ENCODE results near the gene ZBTB44.
A peak's percentile ranks its signal among the peaks of the same experiment; 100 is the strongest.

ZBTB44 gene, protein sequence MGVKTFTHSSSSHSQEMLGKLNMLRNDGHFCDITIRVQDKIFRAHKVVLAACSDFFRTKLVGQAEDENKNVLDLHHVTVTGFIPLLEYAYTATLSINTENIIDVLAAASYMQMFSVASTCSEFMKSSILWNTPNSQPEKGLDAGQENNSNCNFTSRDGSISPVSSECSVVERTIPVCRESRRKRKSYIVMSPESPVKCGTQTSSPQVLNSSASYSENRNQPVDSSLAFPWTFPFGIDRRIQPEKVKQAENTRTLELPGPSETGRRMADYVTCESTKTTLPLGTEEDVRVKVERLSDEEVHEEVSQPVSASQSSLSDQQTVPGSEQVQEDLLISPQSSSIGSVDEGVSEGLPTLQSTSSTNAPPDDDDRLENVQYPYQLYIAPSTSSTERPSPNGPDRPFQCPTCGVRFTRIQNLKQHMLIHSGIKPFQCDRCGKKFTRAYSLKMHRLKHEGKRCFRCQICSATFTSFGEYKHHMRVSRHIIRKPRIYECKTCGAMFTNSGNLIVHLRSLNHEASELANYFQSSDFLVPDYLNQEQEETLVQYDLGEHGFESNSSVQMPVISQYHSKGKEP

DNA sequence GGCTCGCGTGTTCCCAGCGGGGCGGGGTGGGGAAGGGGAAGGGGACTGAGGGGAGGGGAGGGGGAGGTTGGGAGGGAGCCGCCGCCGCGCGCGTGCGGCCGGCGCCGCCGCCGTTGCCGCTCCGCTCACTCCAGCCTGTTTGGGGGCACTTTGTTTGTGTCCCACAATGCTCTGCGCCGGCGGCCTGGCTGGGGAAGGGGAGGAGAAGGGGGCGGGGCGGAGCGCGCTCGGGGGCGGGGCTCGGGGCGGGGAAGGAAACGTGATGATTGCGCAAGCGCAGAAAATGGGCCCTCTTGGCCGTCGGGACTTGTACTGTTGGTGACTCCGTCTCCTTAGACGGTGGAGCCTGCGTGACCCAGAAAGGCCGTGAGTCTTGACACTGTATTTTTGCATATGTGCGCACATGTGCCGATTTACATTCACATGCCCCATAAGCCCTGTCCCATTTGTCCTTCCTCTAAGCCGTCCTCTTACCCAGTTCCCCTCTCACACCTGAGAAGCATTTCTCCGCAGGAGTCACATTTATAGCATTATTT, at the start of gene ZBTB44:
ZBTB44 (minus strand) TSS at position 168 of the 536 bp plus-strand sequence. CDS start 53,044 bp downstream, outside the sequence.
- TF ChIP-seq, protein P1, sequence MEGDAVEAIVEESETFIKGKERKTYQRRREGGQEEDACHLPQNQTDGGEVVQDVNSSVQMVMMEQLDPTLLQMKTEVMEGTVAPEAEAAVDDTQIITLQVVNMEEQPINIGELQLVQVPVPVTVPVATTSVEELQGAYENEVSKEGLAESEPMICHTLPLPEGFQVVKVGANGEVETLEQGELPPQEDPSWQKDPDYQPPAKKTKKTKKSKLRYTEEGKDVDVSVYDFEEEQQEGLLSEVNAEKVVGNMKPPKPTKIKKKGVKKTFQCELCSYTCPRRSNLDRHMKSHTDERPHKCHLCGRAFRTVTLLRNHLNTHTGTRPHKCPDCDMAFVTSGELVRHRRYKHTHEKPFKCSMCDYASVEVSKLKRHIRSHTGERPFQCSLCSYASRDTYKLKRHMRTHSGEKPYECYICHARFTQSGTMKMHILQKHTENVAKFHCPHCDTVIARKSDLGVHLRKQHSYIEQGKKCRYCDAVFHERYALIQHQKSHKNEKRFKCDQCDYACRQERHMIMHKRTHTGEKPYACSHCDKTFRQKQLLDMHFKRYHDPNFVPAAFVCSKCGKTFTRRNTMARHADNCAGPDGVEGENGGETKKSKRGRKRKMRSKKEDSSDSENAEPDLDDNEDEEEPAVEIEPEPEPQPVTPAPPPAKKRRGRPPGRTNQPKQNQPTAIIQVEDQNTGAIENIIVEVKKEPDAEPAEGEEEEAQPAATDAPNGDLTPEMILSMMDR (IDR thresholded peaks at IDR 0.05; ENCODE audit: borderline replicate concordance, control extremely low read depth, extremely low read depth, insufficient read depth, missing control alignments), result no peak
- in situ Hi-C loops (cut with MboI; ENCODE audit: low sequenced_read_pairs, unreplicated experiment), result no loop called here
- DNase-seq (ENCODE audit: low spot score), result peak; percentile 95

- in situ Hi-C loops (cut with MboI; ENCODE audit: low sequenced_read_pairs, unreplicated experiment), result no loop called here
- TF ChIP-seq, protein P1 (IDR thresholded peaks at IDR 0.05; ENCODE audit: borderline replicate concordance, control extremely low read depth, extremely low read depth, insufficient read depth, missing control alignments), result no peak
- no peak for DNase-seq (ENCODE audit: low spot score)
Measured at GRCh38 chr11:130359419-130359818, 44.7 kb upstream of the ZBTB44 start.

GRCh38 chr11:130358398-130358797, 43.7 kb upstream of the ZBTB44 start:
- in situ Hi-C loops (cut with MboI; ENCODE audit: low sequenced_read_pairs, unreplicated experiment), result no loop called here
- TF ChIP-seq, protein P1 (IDR thresholded peaks at IDR 0.05; ENCODE audit: borderline replicate concordance, control extremely low read depth, extremely low read depth, insufficient read depth, missing control alignments), result no peak

DNA sequence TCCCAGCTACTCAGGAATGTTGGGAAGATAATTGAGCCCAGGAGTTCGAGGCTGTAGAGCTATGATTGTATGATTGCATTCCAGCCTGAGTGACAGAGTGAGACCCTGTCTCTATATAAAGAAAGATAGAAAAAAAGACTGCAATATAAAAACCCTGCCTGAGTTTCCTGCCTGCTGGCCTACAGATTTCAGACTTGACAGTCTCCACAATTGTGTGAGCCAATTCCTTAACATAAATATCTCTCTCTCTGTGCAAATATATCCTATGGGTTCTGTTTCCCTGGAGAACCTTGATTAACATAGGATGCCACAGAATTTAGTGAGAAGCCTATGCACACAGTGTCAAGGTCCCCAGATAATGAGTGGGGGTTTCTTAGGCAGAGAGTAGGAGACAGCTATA, 32.5 kb upstream of the ZBTB44 start:
- DNase-seq (ENCODE audit: low spot score), result no peak
- TF ChIP-seq, protein P1 (IDR thresholded peaks at IDR 0.05; ENCODE audit: borderline replicate concordance, control extremely low read depth, extremely low read depth, insufficient read depth, missing control alignments), result no peak
- in situ Hi-C loops (cut with MboI; ENCODE audit: low sequenced_read_pairs, unreplicated experiment), result no loop called here

More at GRCh38 chr11:130358398-130358797, 43.7 kb upstream of the ZBTB44 start:
- no peak for DNase-seq (ENCODE audit: low spot score)

DNA sequence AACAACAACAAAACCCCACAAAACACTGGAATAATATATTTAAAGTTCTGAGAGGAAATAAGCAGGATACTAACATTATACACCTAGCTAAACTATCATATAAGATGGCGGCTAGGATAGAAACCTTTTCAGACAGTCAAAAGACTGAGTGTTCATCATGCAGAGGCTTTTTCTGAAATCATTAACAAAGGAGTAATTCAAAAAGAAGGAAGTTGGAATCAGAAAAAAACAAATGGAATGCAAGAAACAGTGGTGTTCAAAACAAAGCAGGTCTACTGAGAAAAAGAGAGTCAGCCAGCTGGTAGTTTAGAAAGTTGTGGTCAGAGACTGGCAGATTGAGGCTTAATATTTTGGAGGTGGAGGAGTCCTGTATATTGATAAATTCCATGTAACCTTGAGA, 30.1 kb upstream of the ZBTB44 start:
- in situ Hi-C loops (cut with MboI; ENCODE audit: low sequenced_read_pairs, unreplicated experiment), result no loop called here
- no peak for DNase-seq (ENCODE audit: low spot score)
- TF ChIP-seq, protein P1 (IDR thresholded peaks at IDR 0.05; ENCODE audit: borderline replicate concordance, control extremely low read depth, extremely low read depth, insufficient read depth, missing control alignments), result no peak

GRCh38 chr11:130340671-130341319, 26.1 kb upstream of the ZBTB44 start:
- DNase-seq (ENCODE audit: low spot score), result no peak
- TF ChIP-seq, protein P1 (IDR thresholded peaks at IDR 0.05; ENCODE audit: borderline replicate concordance, control extremely low read depth, extremely low read depth, insufficient read depth, missing control alignments), result no peak
- in situ Hi-C loops (cut with MboI; ENCODE audit: low sequenced_read_pairs, unreplicated experiment), result no loop called here

All from GM13976 (cell line).